ENCODE data around the gene ZNF148.
"Not testable (repeated sequence)": the region's sequence is repeated elsewhere in the genome, so short reads cannot be mapped to it uniquely, and the experiment has no call there.

Gene ZNF148, protein sequence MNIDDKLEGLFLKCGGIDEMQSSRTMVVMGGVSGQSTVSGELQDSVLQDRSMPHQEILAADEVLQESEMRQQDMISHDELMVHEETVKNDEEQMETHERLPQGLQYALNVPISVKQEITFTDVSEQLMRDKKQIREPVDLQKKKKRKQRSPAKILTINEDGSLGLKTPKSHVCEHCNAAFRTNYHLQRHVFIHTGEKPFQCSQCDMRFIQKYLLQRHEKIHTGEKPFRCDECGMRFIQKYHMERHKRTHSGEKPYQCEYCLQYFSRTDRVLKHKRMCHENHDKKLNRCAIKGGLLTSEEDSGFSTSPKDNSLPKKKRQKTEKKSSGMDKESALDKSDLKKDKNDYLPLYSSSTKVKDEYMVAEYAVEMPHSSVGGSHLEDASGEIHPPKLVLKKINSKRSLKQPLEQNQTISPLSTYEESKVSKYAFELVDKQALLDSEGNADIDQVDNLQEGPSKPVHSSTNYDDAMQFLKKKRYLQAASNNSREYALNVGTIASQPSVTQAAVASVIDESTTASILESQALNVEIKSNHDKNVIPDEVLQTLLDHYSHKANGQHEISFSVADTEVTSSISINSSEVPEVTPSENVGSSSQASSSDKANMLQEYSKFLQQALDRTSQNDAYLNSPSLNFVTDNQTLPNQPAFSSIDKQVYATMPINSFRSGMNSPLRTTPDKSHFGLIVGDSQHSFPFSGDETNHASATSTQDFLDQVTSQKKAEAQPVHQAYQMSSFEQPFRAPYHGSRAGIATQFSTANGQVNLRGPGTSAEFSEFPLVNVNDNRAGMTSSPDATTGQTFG

DNA sequence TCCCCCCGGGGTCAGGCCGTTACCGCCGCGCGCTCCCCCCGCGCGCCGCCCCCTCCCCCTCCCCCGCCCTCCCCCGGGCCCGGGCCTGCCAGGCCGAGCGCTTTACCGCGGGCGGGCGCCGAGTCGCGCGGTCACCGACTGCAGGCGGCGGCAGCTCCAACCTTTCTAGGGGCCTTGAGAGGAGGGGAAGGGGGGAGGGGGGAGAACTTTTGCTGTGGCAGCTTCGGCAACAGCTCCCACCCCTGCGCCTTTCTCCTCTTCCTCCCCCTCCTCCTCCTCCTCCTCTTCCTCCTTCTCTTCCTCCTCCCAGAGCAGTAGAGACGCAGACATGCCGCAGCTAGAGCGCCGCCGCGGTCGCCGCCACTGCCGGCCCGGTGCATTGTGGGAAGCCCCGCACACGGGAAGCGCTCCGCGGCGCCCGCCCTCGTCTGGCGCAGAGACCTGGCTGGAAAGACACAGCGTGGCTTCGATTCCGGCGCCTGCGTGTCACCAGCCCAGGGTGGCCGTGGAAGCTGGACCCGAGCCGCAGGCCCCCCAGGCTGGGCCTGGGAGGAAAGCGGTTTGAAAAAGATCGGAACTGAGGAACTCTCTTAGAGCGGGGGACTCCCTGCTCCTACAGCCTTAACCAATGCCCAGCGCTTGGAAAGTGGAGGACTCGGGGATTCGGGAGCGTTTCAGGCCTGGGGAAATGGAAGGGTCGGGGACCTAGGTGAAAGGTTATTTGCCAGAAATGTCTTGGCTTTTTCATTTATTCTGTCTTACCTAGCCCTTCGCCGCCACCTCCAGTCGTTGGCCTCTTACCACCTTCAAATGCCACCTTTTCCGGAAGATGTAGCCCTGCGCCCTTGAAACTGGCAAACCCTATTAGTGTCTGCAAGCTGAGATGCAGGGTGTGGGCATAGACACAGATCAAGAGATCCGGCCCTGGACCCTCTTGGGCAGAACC, at the start of gene ZNF148:
ZNF148 (minus strand) TSS at position 330 of the 946 bp plus-strand sequence. CDS start 61,685 bp downstream, outside the sequence.
- DNase-seq, result peak; percentile 86 to 87

DNA sequence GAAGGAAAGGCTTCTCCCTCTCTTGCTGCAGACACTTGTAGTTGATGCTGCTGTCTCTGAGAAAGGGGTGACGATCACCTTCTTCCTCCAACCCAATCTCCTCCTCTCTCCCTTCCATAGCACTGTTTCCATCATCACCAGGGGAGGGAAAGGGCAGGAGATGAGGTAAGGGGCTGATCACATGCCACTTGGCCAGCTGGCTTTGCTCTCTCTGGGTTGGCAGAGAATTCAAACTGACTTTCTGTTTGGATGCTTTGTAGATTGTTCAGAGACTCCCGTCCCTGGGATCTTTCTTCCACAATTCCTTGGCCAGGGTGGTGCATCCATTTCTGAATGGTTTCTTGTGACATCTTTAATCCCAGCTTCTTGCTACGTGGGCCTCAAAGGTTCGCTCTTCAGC, 43.2 kb upstream of the ZNF148 start:
- no peak for DNase-seq

DNA sequence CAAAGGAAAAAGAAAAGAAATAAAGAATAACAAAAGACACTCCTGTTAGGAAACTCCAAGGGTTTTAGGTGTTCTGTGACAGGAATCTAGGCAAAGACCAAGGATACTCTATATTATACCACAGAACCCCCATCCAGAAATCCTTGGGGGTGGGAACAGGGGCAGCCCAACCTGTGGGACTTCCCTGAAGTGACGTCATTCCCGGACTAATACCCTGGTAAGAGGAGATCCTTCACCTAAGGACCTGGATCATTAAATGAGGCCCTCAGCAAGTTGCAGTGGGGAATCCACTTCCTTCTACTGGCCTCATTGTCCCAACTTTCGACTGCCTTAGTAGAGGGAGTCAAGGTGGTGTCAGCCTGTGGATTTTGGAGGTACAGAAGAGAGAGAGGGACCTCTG, 41.1 kb upstream of the ZNF148 start:
- no peak for DNase-seq

DNA sequence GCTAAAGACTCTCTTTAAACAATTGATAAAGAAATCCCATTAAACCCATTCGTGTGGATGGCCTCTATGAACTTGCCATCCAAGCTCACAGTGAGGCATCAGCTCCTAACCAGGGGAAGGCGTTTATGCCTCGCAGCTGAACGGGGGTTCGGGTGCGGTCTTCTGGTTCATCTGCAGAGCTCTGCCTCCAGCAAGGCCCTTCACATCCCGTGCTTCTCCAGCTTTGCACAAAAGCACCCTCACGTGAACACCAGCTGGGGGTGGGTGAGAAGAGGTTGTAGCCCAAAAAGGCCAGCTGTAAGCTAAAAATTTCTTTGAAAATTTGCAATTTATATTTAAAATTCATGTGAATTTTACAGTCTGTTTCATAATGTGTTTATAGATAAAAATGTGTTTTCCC, 39.5 kb upstream of the ZNF148 start:
- no peak for DNase-seq

DNA sequence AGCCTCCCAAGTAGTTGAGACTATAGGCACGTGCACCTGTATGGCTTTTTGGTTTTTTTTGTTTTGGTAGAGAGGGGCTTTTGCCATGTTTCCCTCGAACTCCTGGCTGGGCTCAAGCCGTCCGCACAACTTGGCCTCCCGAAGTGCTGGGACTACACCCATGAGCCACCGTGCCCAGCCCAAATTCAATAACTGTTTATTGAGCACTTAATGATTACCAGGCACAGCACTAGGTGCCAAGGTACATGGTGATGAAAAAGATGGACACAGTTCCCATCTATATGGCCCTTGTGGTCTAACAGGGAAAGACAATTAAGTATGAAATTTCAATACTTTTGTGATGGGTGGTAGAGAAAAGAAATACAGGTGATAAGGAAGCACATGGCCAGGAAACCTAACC, 35.8 kb upstream of the ZNF148 start:
- no peak for DNase-seq

DNA sequence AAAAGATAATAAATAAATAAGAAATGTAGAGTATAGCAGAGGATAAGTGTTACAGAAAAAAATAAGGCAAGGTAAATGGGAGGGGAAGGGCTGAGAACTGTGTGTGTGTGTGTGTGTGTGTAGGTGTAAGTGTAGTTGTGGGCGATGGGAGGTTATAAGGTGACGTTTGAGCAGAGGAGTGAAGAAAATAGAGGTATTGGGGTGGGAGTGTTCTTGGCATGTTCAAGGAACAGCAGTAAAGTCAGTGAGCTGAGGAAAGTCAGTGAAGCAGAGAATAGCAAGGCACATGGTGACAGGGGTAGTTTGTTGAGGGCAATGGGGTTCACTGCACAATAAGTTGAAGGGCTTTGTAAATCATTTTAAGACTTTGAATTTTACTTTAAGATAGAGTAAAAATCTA, 30.9 kb upstream of the ZNF148 start:
- DNase-seq, result no peak

DNA sequence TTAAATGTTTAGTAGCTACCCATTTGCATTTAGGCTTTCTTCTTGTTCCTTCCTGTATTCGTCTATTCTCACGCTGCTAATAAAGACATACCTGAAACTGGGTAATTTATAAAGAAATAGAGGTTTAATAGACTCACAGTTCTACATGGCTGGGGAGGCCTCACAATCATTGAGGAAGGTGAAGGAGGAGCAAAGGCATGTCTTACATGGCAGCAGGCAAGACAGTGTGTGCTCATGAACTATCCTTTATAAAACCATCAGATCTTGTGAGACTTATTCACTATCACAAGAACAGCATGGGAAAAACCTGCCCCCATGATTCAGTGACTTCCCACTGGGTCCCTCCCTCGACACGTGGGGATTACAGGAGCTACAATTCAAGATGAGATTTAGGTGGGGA, 30.4 kb upstream of the ZNF148 start:
- not testable (repeated sequence) for DNase-seq

DNA sequence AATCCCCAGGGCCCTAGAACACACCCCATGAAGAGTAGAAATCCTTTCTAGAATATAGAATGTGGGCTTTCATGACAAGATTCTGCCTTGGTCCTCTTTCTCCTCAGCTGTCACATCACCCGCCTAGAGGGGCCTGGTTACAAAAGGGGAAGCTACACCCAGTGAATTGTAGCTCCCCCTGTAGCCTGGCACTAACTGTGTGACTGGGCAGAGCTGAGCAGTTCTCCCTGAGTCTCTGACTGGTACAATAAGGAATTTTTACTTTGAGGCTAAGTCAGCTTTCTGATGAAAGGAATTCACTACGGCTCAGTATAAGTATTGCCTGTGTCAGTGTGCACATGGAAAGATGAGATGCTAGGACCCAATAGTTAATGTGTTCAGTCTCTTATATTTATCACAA, 28.7 kb upstream of the ZNF148 start:
- no peak for DNase-seq

DNA sequence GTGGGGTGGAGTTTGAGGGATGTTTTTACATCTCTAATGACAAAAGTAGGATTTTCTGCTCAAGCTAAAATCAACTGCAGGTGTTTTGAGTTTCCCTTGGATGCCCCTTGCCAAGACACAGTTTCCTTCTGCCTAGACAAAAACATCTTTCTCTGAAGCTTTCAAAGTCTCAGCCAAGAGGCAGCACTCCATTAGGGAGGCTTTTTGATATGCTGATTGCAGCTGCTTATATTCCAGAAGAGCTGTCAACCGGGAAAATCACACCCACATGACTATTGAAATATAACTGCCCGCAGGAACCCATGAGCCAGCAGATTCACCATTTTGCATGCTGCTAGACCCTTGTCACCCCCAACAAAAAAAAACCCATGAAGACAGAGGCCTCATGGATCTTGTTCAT, 27.5 kb upstream of the ZNF148 start:
- DNase-seq, result no peak

DNA sequence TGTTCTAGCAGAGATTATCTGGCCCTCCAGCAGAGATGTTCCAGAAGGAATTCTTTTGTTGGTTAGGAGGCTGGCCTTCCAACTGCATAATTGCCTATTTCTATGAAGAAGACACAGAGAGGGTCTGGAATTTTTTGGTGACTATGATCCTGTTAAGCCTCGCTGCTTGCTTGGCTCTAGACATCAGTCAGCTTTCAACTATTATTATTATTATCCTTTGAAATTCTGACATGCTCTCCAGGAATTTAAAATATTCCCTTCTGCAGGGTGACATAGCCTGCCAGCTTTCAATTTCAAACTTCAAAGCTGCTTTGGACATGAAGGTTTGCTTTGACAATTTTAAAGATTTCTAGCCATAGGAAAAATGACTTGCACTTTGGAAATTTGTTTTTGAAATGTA, 26.3 kb upstream of the ZNF148 start:
- DNase-seq, result no peak

DNA sequence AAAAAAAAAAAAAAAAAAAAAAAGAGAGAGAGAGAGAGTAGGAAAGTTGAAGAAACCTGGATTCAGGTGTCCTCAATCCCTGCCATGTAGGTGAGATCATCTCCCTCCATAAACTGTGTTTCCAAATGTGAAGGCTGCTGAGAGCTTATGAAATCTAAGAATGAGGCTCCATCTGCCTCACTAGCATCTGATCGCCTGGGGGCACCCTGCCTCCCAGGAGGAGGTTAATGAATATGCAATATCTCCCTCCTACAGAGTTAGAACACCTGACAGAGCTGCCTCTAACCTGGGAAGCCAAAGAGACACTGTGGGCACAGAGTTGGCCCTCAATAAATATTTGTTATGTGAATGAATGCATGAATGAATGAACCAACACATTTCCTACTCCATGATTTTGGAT, 23.8 kb upstream of the ZNF148 start:
- no peak for DNase-seq

DNA sequence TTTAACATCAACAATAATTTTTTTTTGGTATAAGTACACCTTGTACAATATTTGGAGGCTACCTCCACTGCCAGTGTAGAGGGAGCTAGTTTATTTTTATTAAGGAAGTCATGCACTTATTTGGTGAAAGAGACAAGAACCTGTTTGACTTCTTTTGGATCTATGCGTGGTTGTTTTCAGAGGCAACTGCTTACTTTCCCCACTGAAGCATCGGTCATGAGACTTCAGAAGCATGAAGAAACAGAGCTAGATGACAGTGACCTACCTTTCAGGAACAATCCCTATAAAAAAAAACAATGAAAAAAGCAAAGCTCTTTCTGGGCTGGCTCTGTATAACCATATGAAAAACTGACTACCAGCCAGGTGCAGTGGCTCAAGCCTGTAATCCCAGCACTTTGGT, 20.0 kb upstream of the ZNF148 start:
- DNase-seq, result no peak

DNA sequence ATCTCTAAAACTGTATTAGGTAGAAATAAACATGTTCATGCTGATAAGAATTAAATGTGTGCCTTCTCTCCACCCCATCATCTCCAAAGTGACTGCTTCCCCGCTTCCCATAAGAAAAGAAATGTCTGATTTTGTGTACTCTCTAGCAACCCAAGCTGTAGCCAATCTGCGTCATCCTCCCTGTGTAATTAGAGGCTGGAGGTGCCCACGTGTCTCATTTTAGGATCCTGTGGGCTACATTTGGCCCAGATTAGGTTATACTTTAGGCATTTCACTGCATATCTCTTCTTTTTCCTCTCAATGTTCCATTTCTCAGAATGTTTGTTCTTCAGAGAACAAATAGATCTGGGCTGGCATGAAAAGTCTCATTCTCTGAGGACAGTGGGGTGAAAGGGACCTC, 19.3 kb upstream of the ZNF148 start:
- no peak for DNase-seq

DNA sequence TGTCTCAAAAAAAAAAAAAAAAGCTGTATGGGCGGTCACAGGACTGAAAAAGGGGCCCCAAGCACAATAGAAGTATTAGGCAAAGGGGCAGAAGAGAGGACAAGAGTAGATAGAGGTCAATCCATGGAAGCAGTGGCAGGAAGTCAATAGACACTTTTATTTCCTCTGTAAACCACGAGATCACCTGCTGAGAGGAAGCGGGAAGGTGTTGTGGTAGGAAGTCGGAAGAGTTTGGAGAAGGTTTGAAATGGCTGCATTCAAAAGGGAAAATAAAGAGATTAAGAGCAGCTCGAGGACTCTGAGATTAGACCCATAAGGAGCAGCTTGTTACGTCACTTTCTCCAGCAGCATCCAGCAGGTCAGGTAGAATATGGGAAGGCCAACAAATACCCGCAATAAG, 14.2 kb upstream of the ZNF148 start:
- DNase-seq, result no peak

DNA sequence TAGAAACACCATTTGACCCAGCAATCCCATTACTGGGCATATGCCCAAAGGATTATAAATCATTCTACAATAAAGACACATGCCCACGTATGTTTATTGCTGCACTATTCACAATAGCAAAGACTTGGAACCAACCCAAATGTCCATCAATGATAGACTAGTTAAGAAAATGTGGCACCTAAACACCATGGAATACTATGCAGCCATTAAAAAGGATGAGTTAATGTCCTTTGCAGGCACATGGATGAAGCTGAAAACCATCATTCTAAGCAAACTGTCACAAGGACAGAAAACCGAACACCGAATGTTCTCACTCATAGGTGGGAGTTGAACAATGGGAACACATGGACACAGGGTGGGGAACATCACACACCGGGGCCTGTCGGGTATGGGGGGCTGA, 13.2 kb upstream of the ZNF148 start:
- DNase-seq, result not testable (repeated sequence)

DNA sequence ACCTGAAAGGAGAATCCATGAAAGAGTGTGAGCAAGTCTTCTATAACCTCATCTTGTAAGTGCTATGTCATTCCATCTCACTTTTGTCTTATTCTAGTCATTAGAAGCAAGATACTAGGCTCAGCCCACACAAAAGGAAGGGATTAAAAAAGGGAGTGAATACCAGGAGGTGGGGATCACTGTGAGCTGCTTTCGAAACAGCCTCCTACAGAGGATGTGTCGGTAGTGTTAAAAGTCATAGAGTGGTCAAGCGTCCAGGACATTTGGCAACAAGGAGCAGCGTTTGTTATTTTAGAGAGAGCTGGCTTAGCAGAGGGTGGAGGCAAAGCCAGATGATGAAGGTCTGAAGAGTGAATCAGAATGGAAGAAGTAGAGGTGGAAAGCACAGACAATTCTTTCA, 11.7 kb upstream of the ZNF148 start:
- DNase-seq, result no peak

DNA sequence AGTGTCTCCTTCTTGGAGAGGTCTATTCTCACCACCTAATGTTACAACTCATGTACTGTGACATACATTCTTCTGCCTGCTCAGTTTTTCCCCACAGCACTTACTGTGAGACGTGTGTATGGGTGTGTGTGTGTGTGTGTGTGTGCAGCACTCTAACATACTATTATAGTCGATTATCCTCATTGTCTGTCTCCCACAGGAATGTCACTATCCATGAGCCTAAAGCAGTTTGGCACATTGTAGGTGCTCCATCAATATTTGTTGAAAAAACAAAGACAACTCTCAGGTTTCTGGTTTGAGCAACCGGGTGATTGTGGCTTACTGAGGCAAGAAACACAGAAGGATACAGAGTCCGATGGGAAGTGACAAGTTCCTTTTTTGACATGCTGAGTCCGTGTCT, 8.6 kb upstream of the ZNF148 start:
- no peak for DNase-seq

DNA sequence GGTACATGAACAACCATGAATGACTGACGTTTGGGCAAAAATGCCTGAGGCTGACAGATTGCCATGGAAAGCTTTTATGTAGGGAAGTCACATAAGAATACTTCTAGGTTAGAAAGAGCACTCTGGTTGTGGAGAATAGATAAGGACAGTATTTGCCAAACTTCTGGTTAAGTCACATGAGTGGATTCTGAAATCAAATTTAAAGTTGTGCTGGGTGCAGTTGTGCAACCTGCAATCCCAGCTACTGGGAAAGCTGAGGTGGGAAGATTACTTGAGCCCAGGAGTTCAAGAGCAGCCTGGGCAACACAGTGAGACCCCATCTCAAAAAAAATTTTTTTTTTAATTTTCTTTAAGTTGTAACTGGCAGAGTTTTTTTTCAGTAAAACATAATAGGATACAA, 7.2 kb upstream of the ZNF148 start:
- no peak for DNase-seq

DNA sequence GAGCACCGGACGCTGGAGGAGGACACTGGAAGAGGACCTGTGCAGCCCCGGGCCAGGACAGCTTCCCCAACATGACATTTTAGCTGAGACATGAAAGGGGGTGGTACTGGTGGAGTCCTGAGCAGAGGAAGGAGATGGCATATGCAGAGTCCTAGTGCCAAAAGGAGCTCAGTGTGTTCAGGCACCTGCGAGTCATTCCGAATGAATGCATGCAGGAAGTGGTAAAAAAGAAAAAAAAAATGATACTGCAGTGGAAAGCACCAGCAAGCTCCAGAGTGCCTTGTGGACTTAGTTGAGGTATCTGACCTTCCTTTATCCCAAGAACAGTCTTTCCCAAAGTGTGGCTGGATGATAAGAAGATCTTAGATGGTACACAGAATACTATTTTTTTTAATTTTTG, 6.6 kb upstream of the ZNF148 start:
- DNase-seq, result no peak

DNA sequence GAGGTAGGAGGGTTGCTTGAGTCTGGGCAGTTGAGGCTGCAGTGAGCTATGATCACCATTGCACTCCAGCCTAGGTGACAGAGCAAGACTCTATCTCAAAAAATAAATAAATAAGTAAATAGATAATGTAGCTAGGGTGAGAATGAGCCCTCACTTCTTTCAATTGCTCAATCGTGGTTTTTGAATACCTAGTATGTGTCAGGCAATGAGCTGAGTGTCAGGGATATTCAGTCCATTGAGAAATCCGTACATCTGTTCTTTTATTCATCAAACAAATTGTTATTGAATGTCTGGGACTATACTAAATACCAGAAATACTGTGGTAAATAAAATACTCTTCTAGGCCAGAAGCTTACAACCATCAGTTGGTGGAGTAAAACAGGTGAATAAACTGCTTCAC, 6.2 kb upstream of the ZNF148 start:
- DNase-seq, result no peak

DNA sequence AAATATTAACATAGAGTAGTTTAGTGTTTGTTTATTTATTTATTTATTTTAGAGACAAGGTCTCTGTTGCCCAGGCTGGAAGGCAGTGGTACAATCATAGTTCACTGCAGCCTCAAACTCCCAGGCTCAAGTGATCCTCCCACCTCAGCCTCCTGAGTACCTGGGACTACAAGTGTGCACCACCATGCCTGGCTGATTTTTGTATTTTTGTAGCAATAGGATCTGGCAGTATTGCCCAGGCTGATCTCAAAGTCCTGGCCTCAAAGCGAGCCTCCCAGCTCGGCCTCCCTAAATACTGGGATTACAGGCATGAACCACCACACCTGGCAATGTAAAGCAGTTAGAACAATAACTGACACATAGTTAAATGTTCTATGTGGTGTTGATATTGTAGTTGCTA, 4.4 kb upstream of the ZNF148 start:
- DNase-seq, result no peak

DNA sequence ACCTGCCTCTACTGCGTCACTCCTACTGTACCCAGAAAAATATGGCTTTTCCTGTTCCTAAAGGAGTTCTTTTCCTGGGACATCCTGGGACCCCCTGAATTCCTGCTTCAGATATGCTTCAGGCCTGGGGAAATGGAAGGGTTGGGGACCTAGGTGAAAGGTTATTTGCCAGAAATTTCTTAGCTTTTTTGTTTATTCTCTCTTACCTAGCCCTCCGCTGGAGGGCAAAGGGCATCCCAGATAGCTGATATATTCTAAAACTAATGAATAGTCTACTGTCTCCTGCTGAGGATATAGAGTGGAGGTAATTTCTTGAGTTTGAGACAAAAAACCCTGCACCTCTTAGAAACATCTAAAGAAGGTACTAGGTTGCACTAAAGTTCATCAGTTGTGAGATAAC, 3.6 kb upstream of the ZNF148 start:
- DNase-seq, result no peak

DNA sequence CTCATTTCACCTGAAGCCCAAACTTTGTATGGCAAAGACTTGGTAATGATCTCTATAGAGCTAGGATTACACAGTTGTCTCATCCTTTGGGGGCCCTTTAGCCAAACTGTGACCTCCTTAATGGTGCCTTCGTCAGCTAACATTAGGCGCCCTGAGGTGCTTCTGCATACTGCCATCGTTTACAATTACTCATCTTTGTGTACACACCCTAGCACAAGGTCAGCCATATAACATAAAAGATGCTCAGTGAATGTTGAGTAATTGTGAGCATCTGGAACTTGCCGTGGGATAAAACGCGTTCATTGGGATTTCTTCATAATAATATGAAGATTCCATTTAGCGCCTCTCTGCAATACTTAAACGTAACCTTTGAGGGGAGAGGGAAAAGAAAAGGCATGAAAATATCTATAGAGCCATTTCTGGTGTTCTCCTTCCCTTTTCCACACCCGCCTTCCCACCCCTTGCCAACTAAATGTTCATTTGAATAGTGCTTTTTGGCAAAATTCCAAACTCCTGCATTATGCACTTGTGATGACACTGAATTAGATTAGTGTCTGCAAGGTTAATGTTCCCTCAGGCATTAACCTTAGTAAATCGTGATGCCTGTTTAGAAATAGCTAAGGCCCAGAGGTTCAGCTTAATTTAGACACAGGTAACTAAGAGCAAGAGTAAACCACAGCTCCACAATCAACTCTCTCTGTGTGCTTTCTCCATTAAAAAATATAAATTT, 990 bp upstream of the ZNF148 start:
- DNase-seq, result no peak

All from AML-193 (cell line).